Globus pallidus (tissue), 1 donor: ENCODE measurements around the gene NDRG4.
A peak's percentile ranks its signal among the peaks of the same experiment; 100 is the strongest.

Experiments
- DNase-seq: peaks from one replicate; pipeline ENCODE4 v3.0.0-alpha.2; 2015; ENCODE audit warnings: low spot score

Gene NDRG4

DNA sequence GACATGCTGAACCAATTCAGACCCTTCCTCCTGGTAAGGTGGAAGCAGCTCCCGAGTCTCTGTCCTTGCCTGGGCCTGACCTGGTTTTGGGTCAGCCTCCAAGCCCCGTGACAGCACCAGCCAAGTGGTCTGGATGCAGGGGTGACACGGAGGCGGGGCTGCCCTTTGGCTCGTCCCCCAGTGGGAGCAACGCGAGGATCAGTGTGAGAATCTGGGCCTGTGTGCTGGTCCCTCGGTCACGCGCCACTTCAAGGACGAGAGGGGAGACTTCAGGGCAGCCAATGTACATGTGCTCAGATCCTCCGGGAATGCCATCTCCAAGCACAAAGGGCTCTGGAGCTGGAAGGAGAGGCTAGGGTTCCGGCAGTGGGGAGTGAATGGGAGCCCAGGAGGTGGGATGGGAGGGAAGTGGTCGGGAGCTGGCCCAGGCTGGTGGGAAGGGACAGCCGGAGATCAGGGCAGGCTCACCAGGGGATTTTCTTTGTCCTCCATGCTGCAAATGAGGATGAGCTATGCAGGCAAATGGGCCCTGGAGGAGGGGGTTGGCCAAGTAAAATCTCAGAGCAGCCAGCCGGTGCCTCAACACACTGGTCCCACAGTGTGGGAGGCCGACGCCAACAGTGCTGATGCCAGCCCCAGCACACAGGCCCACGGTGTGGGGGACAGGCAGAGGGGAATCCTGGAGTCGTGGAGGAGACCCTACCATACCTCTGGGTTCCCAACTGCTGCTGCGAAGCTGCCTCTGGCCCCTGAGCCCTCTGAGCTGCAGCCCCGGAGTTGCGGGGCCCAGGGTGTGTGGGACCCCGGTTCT lies 4.2 kb upstream of the NDRG4 start:
- DNase-seq, result peak; percentile 41

- no peak for DNase-seq
Observed at GRCh38 chr16:58497468-58497867, 2.5 kb upstream of the NDRG4 start.

- no peak for DNase-seq
Observed at GRCh38 chr16:58497935-58498334, 2.0 kb upstream of the NDRG4 start.

DNA sequence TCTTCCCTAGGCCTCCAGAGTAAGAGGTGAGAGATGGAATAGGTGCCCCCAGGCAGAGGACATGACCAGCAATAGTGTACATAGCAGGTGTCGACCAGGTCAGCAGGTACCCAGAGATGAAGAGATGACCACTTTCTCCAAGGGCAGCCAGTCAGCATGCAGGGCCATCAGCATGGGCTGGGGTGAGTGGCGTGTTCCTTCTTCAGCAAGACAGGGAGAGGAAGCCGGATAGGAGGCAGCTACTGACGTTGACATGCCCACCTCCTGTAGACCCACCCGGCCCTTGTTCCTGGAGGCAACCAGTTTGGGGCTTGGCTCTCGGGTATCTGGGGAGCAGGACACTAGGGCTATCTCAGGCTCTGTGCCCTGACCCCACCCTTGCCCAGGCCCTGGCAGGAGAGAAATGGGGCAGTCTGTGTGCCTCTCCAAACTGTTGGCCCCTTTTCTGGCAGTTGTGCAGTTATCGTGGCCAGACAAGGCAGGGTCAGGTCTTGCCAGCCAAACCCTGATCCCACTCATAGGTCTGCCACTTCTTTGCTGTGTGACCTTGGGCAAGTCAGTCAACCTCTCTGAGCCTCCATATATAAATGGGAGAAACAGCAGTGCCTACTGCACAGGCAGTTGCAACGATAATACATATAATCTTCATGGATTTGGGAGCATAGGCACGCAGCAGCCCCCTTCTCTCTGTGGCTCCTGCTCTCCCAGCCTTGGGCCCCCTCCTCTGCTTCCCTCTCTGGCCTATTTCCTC lies 1.4 kb upstream of the NDRG4 start:
- no peak for DNase-seq

DNA sequence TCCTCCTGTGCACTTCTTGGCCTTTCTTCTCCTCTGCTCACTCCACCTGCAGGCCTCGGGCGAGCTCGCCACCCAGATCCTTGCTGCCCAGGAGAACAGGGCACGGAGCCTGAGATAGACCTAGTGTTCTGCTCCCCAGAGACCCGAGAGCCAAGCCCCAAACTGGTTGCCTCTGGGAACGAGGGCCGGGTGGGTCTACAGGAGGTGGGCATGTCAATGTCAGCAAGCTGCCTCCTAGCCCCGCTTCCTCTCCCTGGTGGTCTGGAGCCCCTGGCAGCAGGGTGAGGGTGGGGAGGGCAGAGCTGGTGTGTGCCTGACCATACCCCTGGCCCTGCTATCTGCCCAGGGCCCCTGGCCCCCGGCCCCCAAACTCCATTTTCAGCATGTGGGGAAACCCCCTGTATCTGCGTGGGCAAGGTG lies 841 bp upstream of the NDRG4 start:
- no peak for DNase-seq

GRCh38 chr16:58500430-58501241 lies 693 bp downstream of the NDRG4 start:
- peak; percentile 25 for DNase-seq

GRCh38 chr16:58501242-58502131 lies 1.5 kb downstream of the NDRG4 start:
- DNase-seq, result peak; percentile 34

GRCh38 chr16:58502217-58502921 lies 2.4 kb downstream of the NDRG4 start:
- no peak for DNase-seq

DNA sequence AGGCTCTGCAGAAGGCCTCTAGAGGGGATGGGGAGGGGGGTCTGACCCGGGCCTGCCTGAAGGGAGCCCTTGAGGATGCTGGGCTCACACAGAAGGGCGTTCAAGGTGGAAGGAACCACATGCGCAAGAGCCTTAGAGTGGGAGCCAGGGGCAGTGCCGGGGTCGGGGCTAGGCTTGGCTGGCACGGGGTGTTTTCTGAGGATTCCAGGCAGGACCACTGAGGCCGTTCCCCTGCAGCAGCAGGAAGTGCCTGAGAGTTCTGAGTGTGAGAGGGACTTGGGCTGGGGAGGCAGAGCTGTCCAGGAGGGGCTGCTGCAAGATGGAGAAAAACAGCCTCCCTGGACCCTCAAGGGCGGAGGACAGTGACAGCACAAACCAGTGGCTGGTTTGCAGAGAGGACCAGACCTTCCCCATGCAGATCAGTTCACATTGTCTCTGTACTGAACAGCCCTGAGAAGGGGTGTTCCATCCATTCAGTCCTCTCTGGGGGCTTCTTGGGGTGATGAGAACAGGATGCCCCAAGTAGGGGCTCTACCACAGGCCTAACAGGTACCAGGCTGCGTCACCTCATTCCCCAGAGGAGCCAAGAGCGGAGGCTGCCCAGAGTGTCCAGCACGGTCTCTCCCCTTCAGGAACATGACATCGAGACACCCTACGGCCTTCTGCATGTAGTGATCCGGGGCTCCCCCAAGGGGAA lies 3.4 kb downstream of the NDRG4 start:
- DNase-seq, result no peak

GRCh38 chr16:58503863-58504688 lies 4.1 kb downstream of the NDRG4 start:
- no peak for DNase-seq

- no peak for DNase-seq
Observed at GRCh38 chr16:58506241-58507194, 6.6 kb downstream of the NDRG4 start.

DNA sequence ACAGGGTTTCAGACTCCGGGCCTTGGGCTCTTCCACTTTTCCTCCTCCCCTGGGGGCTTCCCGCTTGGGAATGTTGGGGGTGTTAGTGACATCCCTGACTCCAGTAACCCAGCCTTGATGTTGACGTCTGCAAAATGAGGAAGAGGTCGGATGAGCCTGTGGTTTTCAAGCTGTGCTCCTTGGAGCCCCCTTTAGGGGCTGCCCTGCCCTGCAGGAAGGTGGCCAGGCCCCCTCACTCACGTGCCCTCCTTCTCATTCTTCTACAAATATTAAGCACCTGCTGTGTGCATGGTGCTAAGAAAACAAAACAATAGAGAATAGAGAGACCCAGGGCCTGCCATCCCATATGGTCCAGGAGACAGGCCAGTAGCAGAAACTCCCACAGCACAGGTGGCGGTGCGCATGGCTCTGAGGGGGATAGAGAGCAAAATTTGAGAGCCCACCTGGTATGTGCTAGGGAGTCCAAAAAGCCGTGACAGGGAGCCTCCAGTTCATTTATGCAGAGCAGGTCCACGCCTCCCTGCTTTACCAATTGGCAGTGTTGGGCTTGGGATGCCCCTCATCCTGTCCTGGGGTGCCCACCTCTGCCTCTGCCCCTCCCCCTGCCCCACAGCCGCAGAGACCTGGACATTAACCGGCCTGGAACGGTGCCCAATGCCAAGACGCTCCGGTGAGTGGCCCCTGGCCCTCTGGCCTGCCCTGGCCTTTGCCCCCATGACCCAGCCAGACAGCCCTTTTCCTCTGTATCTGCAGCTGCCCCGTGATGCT lies 7.4 kb downstream of the NDRG4 start:
- no peak for DNase-seq

GRCh38 chr16:58507963-58508670 lies 8.2 kb downstream of the NDRG4 start:
- no peak for DNase-seq

- no peak for DNase-seq
Observed at GRCh38 chr16:58508671-58509251, 8.8 kb downstream of the NDRG4 start.

DNA sequence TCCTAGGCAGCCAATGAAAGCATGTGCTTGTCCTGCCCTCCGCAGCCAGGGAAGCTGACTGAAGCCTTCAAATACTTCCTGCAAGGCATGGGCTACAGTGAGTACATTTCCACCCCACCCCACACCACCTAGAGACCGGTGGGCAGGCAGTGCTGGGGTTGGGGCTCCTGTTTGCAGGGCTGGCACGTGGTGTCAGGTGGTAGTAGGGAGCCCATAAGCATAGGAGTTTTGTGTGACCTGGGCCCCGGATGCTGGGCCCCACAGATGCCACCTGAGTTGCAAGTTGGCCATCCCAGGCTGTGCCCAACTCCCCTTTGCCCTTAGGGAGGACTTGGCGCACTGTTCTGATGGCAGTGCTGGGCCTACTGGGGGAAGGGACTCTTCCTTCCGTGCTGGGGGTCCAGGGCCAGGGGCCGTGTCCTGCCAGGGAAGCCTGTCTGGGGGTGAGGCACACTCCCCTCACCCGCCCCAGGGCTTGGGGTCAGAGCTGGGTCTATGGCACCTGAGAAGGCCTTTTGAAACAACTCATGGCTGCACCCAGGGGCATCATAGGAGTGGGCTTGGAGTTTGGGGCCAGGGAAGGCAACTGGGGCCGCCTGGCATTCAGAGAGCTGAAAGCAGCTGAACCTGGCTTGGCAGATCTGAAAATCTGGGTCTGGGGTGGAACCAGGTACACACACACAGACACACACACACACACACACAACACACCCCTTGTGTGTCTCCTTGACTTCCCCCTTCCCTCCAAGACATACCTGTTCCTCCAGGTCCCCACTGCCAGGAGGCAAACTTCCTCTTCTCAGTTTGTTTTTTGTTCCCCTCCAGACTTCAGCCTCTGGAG lies 9.5 kb downstream of the NDRG4 start:
- DNase-seq, result no peak
